Effector memory CD8-positive, alpha-beta T cell (primary cell): Measurements from ENCODE around the gene DPH6.
A peak's percentile ranks its signal among the peaks of the same experiment; 100 is the strongest.
"Not testable (repeated sequence)": the region's sequence is repeated elsewhere in the genome, so short reads cannot be mapped to it uniquely, and the experiment has no call there.

Experiments used
- ATAC-seq: fragments of 150-1000 bp; cut with Tn5 transposase; replicated peaks from 2 replicates; pipeline ENCODE4 v1.10.0; 2021; ENCODE audit warnings: mild to moderate bottlenecking, moderate library complexity
- DNase-seq, 3 experiments: peaks; one replicate each; pipeline ENCODE4 v3.0.0; 2021
- H3K27ac Mint-ChIP-seq, 2 donors: one replicate each; pipeline ENCODE4 v1.8.0; 2022; ENCODE audit warnings: mild to moderate bottlenecking in 2 of 2, mixed read lengths in 2 of 2, moderate library complexity in 2 of 2
- H3K27me3 Mint-ChIP-seq, 2 donors: one replicate each; pipeline ENCODE4 v1.8.0; 2022; ENCODE audit warnings: mixed read lengths in 2 of 2
- H3K36me3 Mint-ChIP-seq: one replicate; pipeline ENCODE4 v1.8.0; 2022; ENCODE audit warnings: mild to moderate bottlenecking, moderate library complexity, mixed read lengths; ENCODE audit not compliant: insufficient read depth
- H3K4me1 Mint-ChIP-seq, 2 donors: one replicate each; pipeline ENCODE4 v1.8.0; 2022; ENCODE audit warnings: low read depth in 2 of 2, mixed read lengths in 2 of 2
- H3K4me3 Mint-ChIP-seq, 2 donors: one replicate each; pipeline ENCODE4 v1.8.0; 2022; ENCODE audit warnings: mild to moderate bottlenecking in 2 of 2, mixed read lengths in 2 of 2, moderate library complexity in 2 of 2
- H3K9me3 Mint-ChIP-seq, 2 donors: one replicate each; pipeline ENCODE4 v1.8.0; 2022; ENCODE audit warnings: mixed read lengths in 2 of 2
- total RNA-seq, 9 experiments: gene quantifications; one replicate each; lab custom pipeline; 2026; lab: John Stamatoyannopoulos, UW

DPH6 gene, protein sequence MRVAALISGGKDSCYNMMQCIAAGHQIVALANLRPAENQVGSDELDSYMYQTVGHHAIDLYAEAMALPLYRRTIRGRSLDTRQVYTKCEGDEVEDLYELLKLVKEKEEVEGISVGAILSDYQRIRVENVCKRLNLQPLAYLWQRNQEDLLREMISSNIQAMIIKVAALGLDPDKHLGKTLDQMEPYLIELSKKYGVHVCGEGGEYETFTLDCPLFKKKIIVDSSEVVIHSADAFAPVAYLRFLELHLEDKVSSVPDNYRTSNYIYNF
- 5.1 to 12.7 (median 7.3) reads per million in 9 experiments for total RNA-seq

DNA sequence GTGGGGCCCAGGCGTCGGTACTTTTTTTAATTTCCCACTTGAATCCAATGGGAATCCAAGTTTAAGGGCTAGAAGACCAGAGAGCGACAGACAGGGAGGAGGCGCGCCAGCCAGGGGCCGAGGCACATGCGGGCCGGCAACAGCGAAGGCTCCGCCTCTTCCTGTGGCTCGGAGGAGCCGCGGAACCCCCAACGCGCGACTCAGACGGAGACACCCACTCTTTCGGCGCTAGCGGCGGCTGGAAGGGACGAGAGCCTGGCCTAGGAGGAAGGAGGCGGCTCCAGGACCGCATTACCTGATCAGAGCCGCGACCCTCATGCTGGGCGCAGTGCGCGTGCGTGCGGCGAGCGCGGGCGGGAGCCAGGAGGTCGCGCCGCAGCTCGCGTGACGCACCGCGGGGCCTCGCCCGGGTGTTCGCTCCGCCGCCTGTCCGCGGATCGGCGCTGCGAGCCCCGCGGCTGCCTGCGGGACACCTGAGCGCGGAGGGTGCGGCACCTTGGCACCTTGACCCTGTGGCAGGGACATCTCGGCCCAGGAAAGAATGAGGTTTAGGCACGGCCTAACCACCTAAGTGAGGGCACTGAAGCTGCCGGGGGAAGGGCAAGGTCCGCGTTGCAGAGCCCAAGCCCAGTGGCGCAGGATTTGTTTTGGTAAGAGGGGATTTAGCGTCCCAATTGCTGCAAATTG, at the start of gene DPH6:
Gene DPH6, minus strand, starts transcription at position 342 of the 687 bp plus-strand sequence. Its CDS starts 24 bp downstream, at position 318.
- Mint-ChIP-seq H3K4me1 (peaks cover 13 to 17% of the 10 kb centered on the region in 2 donors), H3K4me3 (peak within 1 kb of the TSS; percentile 84 to 96), H3K27ac (peak within 1 kb of the TSS; percentile 99), H3K9me3 (no peaks in the 10 kb centered on the region), H3K36me3 (peaks cover 8% of the 10 kb centered on the region), H3K27me3 (no peaks in the 10 kb centered on the region)
- peak; percentile 88 for ATAC-seq
- DNase-seq, result peak; percentile 78 to 83 (median 81)

- Mint-ChIP-seq H3K27ac (no peak overlapping the region), H3K27me3 (peaks cover 12 to 20% of the 10 kb centered on the region in 2 donors), H3K4me1 (no peaks in the 10 kb centered on the region), H3K36me3 (no peaks in the 10 kb centered on the region), H3K9me3 (peaks cover 0 to 4% of the 10 kb centered on the region in 2 donors), H3K4me3 (no peak overlapping the region)
- ATAC-seq (no peak), DNase-seq (no peak)
These were observed 49.7 kb upstream of the DPH6 start for GRCh38 chr15:35595656-35596055.

- not testable (repeated sequence) for H3K27ac Mint-ChIP-seq, H3K4me3 Mint-ChIP-seq, DNase-seq, H3K4me1 Mint-ChIP-seq, H3K9me3 Mint-ChIP-seq, H3K36me3 Mint-ChIP-seq, ATAC-seq
- peaks cover 15 to 21% of the 10 kb centered on the region in 2 donors for H3K27me3 Mint-ChIP-seq
These were observed 46.0 kb upstream of the DPH6 start for GRCh38 chr15:35591987-35592386.

- peaks cover 25 to 27% of the 10 kb centered on the region in 2 donors for H3K27me3 Mint-ChIP-seq
- H3K27ac Mint-ChIP-seq, result no peak overlapping the region
- no peaks in the 10 kb centered on the region for H3K4me1 Mint-ChIP-seq
These were observed 38.0 kb upstream of the DPH6 start for GRCh38 chr15:35583863-35584528.

GRCh38 chr15:35580606-35581005, 34.6 kb upstream of the DPH6 start:
- Mint-ChIP-seq H3K9me3 (no peaks in the 10 kb centered on the region), H3K27ac (no peak overlapping the region), H3K4me1 (no peaks in the 10 kb centered on the region), H3K27me3 (peaks cover 25 to 27% of the 10 kb centered on the region in 2 donors), H3K4me3 (no peak overlapping the region), H3K36me3 (no peaks in the 10 kb centered on the region)
- no peak for DNase-seq
- no peak for ATAC-seq

More at GRCh38 chr15:35583863-35584528, 38.0 kb upstream of the DPH6 start:
- Mint-ChIP-seq H3K36me3 (no peaks in the 10 kb centered on the region), H3K4me3 (no peak overlapping the region), H3K9me3 (no peaks in the 10 kb centered on the region)
- ATAC-seq (no peak), DNase-seq (no peak)

DNA sequence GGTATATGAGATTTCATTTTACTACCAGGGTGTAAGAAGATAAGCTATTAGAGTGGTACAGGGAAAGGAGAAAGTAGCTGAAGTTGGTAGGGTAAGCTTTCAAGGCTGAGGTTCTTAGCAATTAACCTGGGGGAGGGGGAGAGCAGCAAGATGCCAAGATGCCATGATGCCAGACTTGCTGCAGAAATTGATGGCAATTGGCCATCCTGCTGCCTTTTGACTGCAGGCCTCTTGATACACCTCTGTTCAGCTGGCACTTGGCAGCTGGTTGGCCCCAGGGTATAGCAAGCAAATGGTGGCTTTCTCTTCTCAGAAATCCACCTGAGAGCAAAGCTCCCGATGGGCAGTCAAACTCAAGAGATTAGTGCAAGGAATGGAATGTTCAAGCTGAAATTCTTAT, 21.4 kb upstream of the DPH6 start:
- ATAC-seq (no peak), DNase-seq (no peak)
- H3K36me3 Mint-ChIP-seq, result no peaks in the 10 kb centered on the region
- no peak overlapping the region for H3K4me3 Mint-ChIP-seq
- H3K4me1 Mint-ChIP-seq, result no peaks in the 10 kb centered on the region
- peaks cover 18 to 22% of the 10 kb centered on the region in 2 donors for H3K27me3 Mint-ChIP-seq
- no peak overlapping the region for H3K27ac Mint-ChIP-seq
- no peaks in the 10 kb centered on the region for H3K9me3 Mint-ChIP-seq

- DNase-seq (no peak), ATAC-seq (no peak)
- Mint-ChIP-seq H3K4me1 (no peaks in the 10 kb centered on the region), H3K9me3 (no peaks in the 10 kb centered on the region), H3K36me3 (no peaks in the 10 kb centered on the region), H3K27me3 (peaks cover 18 to 22% of the 10 kb centered on the region in 2 donors), H3K4me3 (no peak overlapping the region), H3K27ac (no peak overlapping the region)
These were observed 21.0 kb upstream of the DPH6 start for GRCh38 chr15:35566991-35567390.

DNA sequence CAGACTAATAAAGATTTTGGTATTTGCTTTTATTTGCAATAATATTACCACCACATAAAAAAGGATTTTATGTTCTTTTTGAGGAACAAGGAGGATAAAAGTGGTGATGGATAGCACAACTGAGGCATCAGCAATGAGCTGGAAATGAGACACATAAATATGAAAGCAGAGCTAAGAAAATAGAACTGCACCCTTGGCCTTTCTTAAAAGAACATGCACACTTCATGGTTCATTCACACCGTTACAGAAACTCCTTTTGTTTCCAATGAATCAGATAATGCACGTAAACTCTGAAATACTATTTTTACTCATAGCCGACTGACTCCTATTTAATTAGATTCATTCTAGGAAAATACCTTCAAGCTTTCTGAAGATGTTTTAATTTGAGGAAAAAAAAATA, 19.9 kb upstream of the DPH6 start:
- H3K9me3 Mint-ChIP-seq, result no peaks in the 10 kb centered on the region
- DNase-seq, result no peak
- no peak for ATAC-seq
- no peak overlapping the region for H3K4me3 Mint-ChIP-seq
- H3K27ac Mint-ChIP-seq, result no peak overlapping the region
- H3K36me3 Mint-ChIP-seq, result no peaks in the 10 kb centered on the region
- peaks cover 18 to 22% of the 10 kb centered on the region in 2 donors for H3K27me3 Mint-ChIP-seq
- H3K4me1 Mint-ChIP-seq, result no peaks in the 10 kb centered on the region

GRCh38 chr15:35562641-35563040, 16.7 kb upstream of the DPH6 start:
- no peak overlapping the region for H3K27ac Mint-ChIP-seq
- DNase-seq, result no peak
- H3K27me3 Mint-ChIP-seq, result peaks cover 0 to 7% of the 10 kb centered on the region in 2 donors
- ATAC-seq, result no peak
- H3K4me1 Mint-ChIP-seq, result no peaks in the 10 kb centered on the region
- no peak overlapping the region for H3K4me3 Mint-ChIP-seq
- no peaks in the 10 kb centered on the region for H3K9me3 Mint-ChIP-seq
- no peaks in the 10 kb centered on the region for H3K36me3 Mint-ChIP-seq

DNA sequence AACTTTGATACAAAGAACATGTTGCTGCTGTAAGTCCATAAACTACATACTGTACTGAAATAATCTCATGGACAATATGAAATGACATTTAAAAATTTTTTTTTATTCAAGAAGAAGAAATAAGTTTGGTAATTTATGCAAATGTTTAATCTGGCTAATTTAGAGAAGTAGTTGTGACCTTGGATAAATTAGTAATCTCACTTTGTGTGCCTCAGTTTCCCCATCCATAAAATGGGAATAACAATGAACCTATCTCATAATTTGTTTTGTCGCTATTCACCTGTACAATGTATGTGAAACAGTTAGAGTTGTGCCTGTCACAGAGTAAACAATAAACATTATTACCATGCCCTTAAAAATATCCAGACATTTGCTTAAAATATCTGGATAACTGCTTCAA, 15.3 kb upstream of the DPH6 start:
- no peak for ATAC-seq
- Mint-ChIP-seq H3K4me3 (no peak overlapping the region), H3K27me3 (no peaks in the 10 kb centered on the region), H3K36me3 (no peaks in the 10 kb centered on the region), H3K27ac (no peak overlapping the region), H3K4me1 (no peaks in the 10 kb centered on the region), H3K9me3 (no peaks in the 10 kb centered on the region)
- no peak for DNase-seq

DNA sequence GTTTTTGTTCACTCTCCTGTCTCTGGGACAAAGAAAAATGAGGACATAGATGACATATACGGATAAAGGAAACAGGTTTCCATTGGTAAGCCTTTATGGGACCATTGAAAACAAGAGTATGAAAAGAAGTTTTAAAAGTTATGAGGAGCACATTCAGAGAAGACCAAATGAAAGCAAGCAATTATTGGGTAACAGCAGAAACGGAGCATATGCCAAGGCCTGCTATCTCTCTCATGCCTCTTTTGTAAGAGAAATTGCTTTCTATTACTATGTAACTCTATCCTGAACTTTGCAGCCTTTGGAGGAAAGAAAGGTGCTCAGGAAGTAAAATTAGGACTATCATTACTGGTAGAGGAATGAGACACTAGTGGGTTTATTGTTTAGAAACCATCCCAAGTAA, 14.9 kb upstream of the DPH6 start:
- no peaks in the 10 kb centered on the region for H3K36me3 Mint-ChIP-seq
- H3K27ac Mint-ChIP-seq, result no peak overlapping the region
- ATAC-seq, result no peak
- no peak overlapping the region for H3K4me3 Mint-ChIP-seq
- no peak for DNase-seq
- no peaks in the 10 kb centered on the region for H3K4me1 Mint-ChIP-seq
- no peaks in the 10 kb centered on the region for H3K9me3 Mint-ChIP-seq
- no peaks in the 10 kb centered on the region for H3K27me3 Mint-ChIP-seq

- no peak overlapping the region for H3K4me3 Mint-ChIP-seq
- no peaks in the 10 kb centered on the region for H3K9me3 Mint-ChIP-seq
- ATAC-seq, result no peak
- no peaks in the 10 kb centered on the region for H3K4me1 Mint-ChIP-seq
- no peaks in the 10 kb centered on the region for H3K36me3 Mint-ChIP-seq
- no peaks in the 10 kb centered on the region for H3K27me3 Mint-ChIP-seq
- no peak for DNase-seq
- H3K27ac Mint-ChIP-seq, result no peak overlapping the region
These were observed 14.3 kb upstream of the DPH6 start for GRCh38 chr15:35560258-35560657.

DNA sequence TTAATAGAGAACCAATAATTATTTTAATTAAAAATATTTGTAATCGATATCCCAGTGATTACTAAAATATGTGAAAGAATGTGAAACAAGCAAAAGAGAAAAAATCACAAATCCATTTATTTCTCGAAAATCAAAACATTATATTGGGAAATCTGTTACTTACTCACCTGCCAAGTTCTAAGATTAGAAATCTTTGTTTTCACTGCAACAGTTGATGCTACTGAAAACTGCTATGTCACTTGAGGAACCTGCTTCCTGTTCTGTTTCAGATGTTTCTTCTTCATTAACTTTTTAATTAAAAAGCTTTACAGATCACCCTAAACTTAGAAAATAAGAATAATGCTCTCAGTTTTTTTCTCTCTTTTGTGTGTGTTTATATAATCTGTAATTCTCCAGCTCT, 13.7 kb upstream of the DPH6 start:
- Mint-ChIP-seq H3K27me3 (no peaks in the 10 kb centered on the region), H3K36me3 (no peaks in the 10 kb centered on the region), H3K27ac (no peak overlapping the region), H3K4me3 (no peak overlapping the region), H3K9me3 (no peaks in the 10 kb centered on the region), H3K4me1 (no peaks in the 10 kb centered on the region)
- no peak for ATAC-seq
- no peak for DNase-seq

- Mint-ChIP-seq H3K27me3 (no peaks in the 10 kb centered on the region), H3K9me3 (no peaks in the 10 kb centered on the region), H3K36me3 (no peaks in the 10 kb centered on the region), H3K27ac (no peak overlapping the region), H3K4me3 (no peak overlapping the region), H3K4me1 (no peaks in the 10 kb centered on the region)
- no peak for ATAC-seq
- DNase-seq, result no peak
These were observed 11.6 kb upstream of the DPH6 start for GRCh38 chr15:35557544-35557943.
